HepG2 (cell line): Measurements from ENCODE around the gene AGER. TPM values are rescaled to one million over a fixed set of nuclear protein-coding genes. Genes with fewer than 3 reads are reported as not detected.
A peak's percentile ranks its signal among the peaks of the same experiment; 100 is the strongest.

Experiments used
- CTCF ChIP-seq: sonication (generic); formaldehyde crosslinking; IDR thresholded peaks from 2 replicates; pipeline ENCODE4 v1.5.0; 2020; ENCODE audit warnings: mild to moderate bottlenecking, missing genetic modification reagents, moderate library complexity
- EED ChIP-seq: sonication (generic); formaldehyde crosslinking; IDR thresholded peaks from 2 replicates; pipeline ENCODE4 v1.5.0; 2020; ENCODE audit warnings: mild to moderate bottlenecking, missing genetic modification reagents
- FOXK2 ChIP-seq: fragments of 450-650 bp; IDR thresholded peaks from 2 replicates; pipeline ENCODE4 v1.6.1; 2016
- HDAC2 ChIP-seq: sonication (generic); formaldehyde crosslinking; IDR thresholded peaks from 2 replicates; pipeline ENCODE4 v1.4.0; 2020; ENCODE audit warnings: missing genetic modification reagents
- MIER3 ChIP-seq: IDR thresholded peaks from 2 replicates; pipeline ENCODE4 v1.6.1; 2016; ENCODE audit warnings: missing compliant biosample characterization, borderline replicate concordance
- MLXIP ChIP-seq: sonication (generic); formaldehyde crosslinking; IDR thresholded peaks from 2 replicates; pipeline ENCODE4 v1.9.0; 2021; ENCODE audit warnings: missing genetic modification reagents, borderline replicate concordance
- SP2 ChIP-seq: sonication (generic); formaldehyde crosslinking; IDR thresholded peaks from 2 replicates; pipeline ENCODE4 v1.5.1; 2020; ENCODE audit warnings: mild to moderate bottlenecking, missing genetic modification reagents
- ZNF256 ChIP-seq: sonication (generic); formaldehyde crosslinking; conservative IDR thresholded peaks from 2 replicates; pipeline ENCODE4 v1.4.0; 2020; ENCODE audit warnings: missing genetic modification reagents
- ZNF563 ChIP-seq: sonication (generic); formaldehyde crosslinking; IDR thresholded peaks from 2 replicates; pipeline ENCODE4 v1.8.0; 2022; ENCODE audit warnings: mild to moderate bottlenecking, moderate library complexity, missing genetic modification reagents
- ZNF740 ChIP-seq: sonication (generic); formaldehyde crosslinking; IDR thresholded peaks from 2 replicates; pipeline ENCODE4 v1.4.0; 2020; ENCODE audit warnings: missing genetic modification reagents
- ZNF766 ChIP-seq: sonication (generic); formaldehyde crosslinking; IDR thresholded peaks from 2 replicates; pipeline ENCODE4 v1.5.0; 2020; ENCODE audit warnings: missing genetic modification reagents, borderline replicate concordance
- ZSCAN12 ChIP-seq: sonication (generic); formaldehyde crosslinking; IDR thresholded peaks from 2 replicates; pipeline ENCODE4 v1.9.0; 2021; ENCODE audit warnings: mild to moderate bottlenecking, missing genetic modification reagents
- polyA plus RNA-seq, 8 experiments: library from polyadenylated mRNA; depleted of rRNA in 3 of 8; stranded (reverse) in 7 of 8; unstranded in 1 of 8; fragments of >200 nt; fragmentation: Illumina TruSeq in 4 of 8; extraction: Trizol in 4 of 8; gene quantifications; 2 replicates each; pipeline versions ENCODE4 v1.2.1 to v1.2.3, GENCODE V29; 2011 to 2016; ENCODE audit warnings: low read depth in 4 of 8, missing spikeins in 1 of 8, mixed read lengths in 1 of 8; ENCODE audit not compliant: insufficient read depth in 1 of 8
- total RNA-seq, 5 experiments: library from RNA; depleted of rRNA; stranded (reverse); fragments of >200 nt; fragmentation: Illumina TruSeq; extraction: Trizol; gene quantifications; 2 replicates each; pipeline ENCODE4 v1.2.3, GENCODE V29; 2016; ENCODE audit warnings: low read depth in 1 of 5
- TF ChIP-seq, protein P1 (sequence below): sonication (generic); formaldehyde crosslinking; IDR thresholded peaks from 2 replicates; pipeline ENCODE4 v1.4.0; 2020; ENCODE audit warnings: missing genetic modification reagents, borderline replicate concordance
- TF ChIP-seq, protein P2 (sequence below): sonication (generic); formaldehyde crosslinking; IDR thresholded peaks from 2 replicates; pipeline ENCODE4 v1.5.0; 2020; ENCODE audit warnings: mild to moderate bottlenecking, missing genetic modification reagents, borderline replicate concordance

Gene AGER
- total and polyA plus RNA-seq, 2 of the 13 experiments (the other 11 are each of a cell fraction or from before 2014, with no cell fraction given): 1.9 to 5.1 TPM

DNA sequence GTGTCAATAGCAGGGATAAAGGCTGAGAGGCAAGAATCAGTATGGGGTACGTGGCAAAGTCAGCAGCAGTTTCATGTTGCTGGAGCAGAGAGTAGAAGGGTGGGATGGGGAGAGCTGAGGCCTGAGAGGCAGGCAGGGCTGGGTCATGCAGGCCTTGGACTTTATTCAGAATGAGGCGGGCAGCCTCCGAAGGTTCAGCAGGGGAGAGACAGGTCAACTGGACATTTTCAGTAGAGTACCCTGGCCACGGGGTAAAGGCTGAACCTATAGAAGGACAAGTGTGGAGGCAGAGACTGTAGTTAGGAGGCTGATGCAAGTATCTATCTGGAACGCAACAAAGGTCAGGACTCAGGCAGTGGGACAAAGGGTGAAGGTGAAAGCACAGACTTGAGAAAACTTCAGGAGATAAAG lies 26.1 kb upstream of the AGER start (continued):
- TF ChIP-seq MLXIP: no peak
- no peak for TF ChIP-seq HDAC2 (CRISPR knock-in tag)
- TF ChIP-seq ZNF766: no peak
- TF ChIP-seq, protein P1, sequence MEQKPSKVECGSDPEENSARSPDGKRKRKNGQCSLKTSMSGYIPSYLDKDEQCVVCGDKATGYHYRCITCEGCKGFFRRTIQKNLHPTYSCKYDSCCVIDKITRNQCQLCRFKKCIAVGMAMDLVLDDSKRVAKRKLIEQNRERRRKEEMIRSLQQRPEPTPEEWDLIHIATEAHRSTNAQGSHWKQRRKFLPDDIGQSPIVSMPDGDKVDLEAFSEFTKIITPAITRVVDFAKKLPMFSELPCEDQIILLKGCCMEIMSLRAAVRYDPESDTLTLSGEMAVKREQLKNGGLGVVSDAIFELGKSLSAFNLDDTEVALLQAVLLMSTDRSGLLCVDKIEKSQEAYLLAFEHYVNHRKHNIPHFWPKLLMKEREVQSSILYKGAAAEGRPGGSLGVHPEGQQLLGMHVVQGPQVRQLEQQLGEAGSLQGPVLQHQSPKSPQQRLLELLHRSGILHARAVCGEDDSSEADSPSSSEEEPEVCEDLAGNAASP (CRISPR knock-in tag): 0 out of 2 replicates have a peak, but pooled peaks have one; percentile 16
- no peak for TF ChIP-seq SP2 (CRISPR knock-in tag)
- no peak for TF ChIP-seq ZNF256
- no peak for TF ChIP-seq ZSCAN12
- TF ChIP-seq, protein P2, sequence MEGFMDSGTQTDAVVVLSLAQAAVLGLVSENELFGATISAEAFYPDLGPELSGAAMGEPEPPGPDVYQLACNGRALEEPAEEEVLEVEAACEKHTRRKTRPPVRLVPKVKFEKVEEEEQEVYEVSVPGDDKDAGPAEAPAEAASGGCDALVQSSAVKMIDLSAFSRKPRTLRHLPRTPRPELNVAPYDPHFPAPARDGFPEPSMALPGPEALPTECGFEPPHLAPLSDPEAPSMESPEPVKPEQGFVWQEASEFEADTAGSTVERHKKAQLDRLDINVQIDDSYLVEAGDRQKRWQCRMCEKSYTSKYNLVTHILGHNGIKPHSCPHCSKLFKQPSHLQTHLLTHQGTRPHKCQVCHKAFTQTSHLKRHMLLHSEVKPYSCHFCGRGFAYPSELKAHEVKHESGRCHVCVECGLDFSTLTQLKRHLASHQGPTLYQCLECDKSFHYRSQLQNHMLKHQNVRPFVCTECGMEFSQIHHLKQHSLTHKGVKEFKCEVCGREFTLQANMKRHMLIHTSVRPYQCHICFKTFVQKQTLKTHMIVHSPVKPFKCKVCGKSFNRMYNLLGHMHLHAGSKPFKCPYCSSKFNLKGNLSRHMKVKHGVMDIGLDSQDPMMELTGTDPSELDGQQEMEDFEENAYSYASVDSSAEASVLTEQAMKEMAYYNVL (CRISPR knock-in tag): no peak
- TF ChIP-seq ZNF563 (CRISPR knock-in tag): no peak
- TF ChIP-seq EED (CRISPR knock-in tag): no peak
- TF ChIP-seq FOXK2: no peak
- no peak for TF ChIP-seq ZNF740 (CRISPR knock-in tag)
- no peak for TF ChIP-seq MIER3
- TF ChIP-seq CTCF (CRISPR knock-in tag): peak; percentile 18; the same call in 1 of the 2 replicates
